HepG2 (cell line): Measurements from ENCODE around the gene ANKRD27. TPM values are rescaled to one million over a fixed set of nuclear protein-coding genes. Genes with fewer than 3 reads are reported as not detected.
A peak's percentile ranks its signal among the peaks of the same experiment; 100 is the strongest.

Experiments used
- ATAD3A ChIP-seq: sonication (generic); formaldehyde crosslinking; IDR thresholded peaks from 2 replicates; pipeline ENCODE4 v1.4.0; 2020; ENCODE audit warnings: missing genetic modification reagents
- ATF3 ChIP-seq: sonication (generic); formaldehyde crosslinking; IDR thresholded peaks from 2 replicates; pipeline ENCODE4 v1.4.0; 2020; ENCODE audit warnings: missing genetic modification reagents
- FOXP1 ChIP-seq, 2 experiments: fragments of 450-650 bp in 1 of 2; IDR thresholded peaks; 2 replicates each; pipeline ENCODE4 v1.6.1; 2017 to 2018; ENCODE audit warnings: antibody characterized with exemption in 1 of 2
- KDM4B ChIP-seq: sonication (generic); formaldehyde crosslinking; IDR thresholded peaks from 2 replicates; pipeline ENCODE4 v1.4.0; 2020; ENCODE audit warnings: missing genetic modification reagents
- MAFF ChIP-seq: IDR thresholded peaks from 2 replicates; pipeline ENCODE4 v1.6.1; 2011; ENCODE audit warnings: low read depth, low read length, improper control_type of control experiment
- NCOA5 ChIP-seq: sonication (generic); formaldehyde crosslinking; IDR thresholded peaks from 2 replicates; pipeline ENCODE4 v1.4.0; 2020; ENCODE audit warnings: missing genetic modification reagents
- NPAS2 ChIP-seq: sonication (generic); formaldehyde crosslinking; IDR thresholded peaks from 2 replicates; pipeline ENCODE4 v1.8.0; 2022; ENCODE audit warnings: mild to moderate bottlenecking, missing genetic modification reagents, borderline replicate concordance
- NR0B2 ChIP-seq: sonication (generic); formaldehyde crosslinking; IDR thresholded peaks from 2 replicates; pipeline ENCODE4 v1.4.0; 2020; ENCODE audit warnings: mild to moderate bottlenecking, missing genetic modification reagents
- SALL2 ChIP-seq: sonication (generic); formaldehyde crosslinking; IDR thresholded peaks from 2 replicates; pipeline ENCODE4 v1.8.1; 2023; ENCODE audit warnings: mild to moderate bottlenecking, missing genetic modification reagents, inconsistent platforms
- SCMH1 ChIP-seq: sonication (generic); formaldehyde crosslinking; IDR thresholded peaks from 2 replicates; pipeline ENCODE4 v1.9.0; 2021; ENCODE audit warnings: missing genetic modification reagents, mild to moderate bottlenecking, borderline replicate concordance
- SIN3A ChIP-seq: IDR thresholded peaks from 2 replicates; pipeline ENCODE4 v1.6.1; 2011; ENCODE audit warnings: low read depth, mild to moderate bottlenecking, control low read depth, low read length, borderline replicate concordance
- SSRP1 ChIP-seq: IDR thresholded peaks from 2 replicates; pipeline ENCODE4 v1.6.1; 2016; ENCODE audit warnings: control low read depth
- TSC22D2 ChIP-seq: sonication (generic); formaldehyde crosslinking; IDR thresholded peaks from 2 replicates; pipeline ENCODE4 v1.5.1; 2020; ENCODE audit warnings: missing genetic modification reagents, mild to moderate bottlenecking, borderline replicate concordance
- ZFP36 ChIP-seq: fragments of 150-350 bp; IDR thresholded peaks from 2 replicates; pipeline ENCODE4 v1.6.1; 2018; ENCODE audit warnings: borderline replicate concordance, low read length, low read depth; ENCODE audit not compliant: partially characterized antibody
- ZFP36L1 ChIP-seq: sonication (generic); formaldehyde crosslinking; IDR thresholded peaks from 2 replicates; pipeline ENCODE4 v1.8.0; 2022; ENCODE audit warnings: mild to moderate bottlenecking, missing genetic modification reagents, moderate library complexity
- ZNF446 ChIP-seq: sonication (generic); formaldehyde crosslinking; IDR thresholded peaks from 2 replicates; pipeline ENCODE4 v1.5.0; 2020; ENCODE audit warnings: mild to moderate bottlenecking, missing genetic modification reagents
- ZNF484 ChIP-seq: sonication (generic); formaldehyde crosslinking; IDR thresholded peaks from 2 replicates; pipeline ENCODE4 v1.5.1; 2020; ENCODE audit warnings: mild to moderate bottlenecking, low read depth, missing genetic modification reagents, borderline replicate concordance
- ZNF577 ChIP-seq: sonication (generic); formaldehyde crosslinking; IDR thresholded peaks from 2 replicates; pipeline ENCODE4 v1.4.0; 2020; ENCODE audit warnings: mild to moderate bottlenecking, low read depth, missing genetic modification reagents, borderline replicate concordance
- ZNF747 ChIP-seq: sonication (generic); formaldehyde crosslinking; IDR thresholded peaks from 2 replicates; pipeline ENCODE4 v1.8.1; 2023; ENCODE audit warnings: missing genetic modification reagents, mild to moderate bottlenecking, borderline replicate concordance
- polyA plus RNA-seq, 8 experiments: library from polyadenylated mRNA; depleted of rRNA in 3 of 8; stranded (reverse) in 7 of 8; unstranded in 1 of 8; fragments of >200 nt; fragmentation: Illumina TruSeq in 4 of 8; extraction: Trizol in 4 of 8; gene quantifications; 2 replicates each; pipeline versions ENCODE4 v1.2.1 to v1.2.3, GENCODE V29; 2011 to 2016; ENCODE audit warnings: low read depth in 4 of 8, missing spikeins in 1 of 8, mixed read lengths in 1 of 8; ENCODE audit not compliant: insufficient read depth in 1 of 8
- total RNA-seq, 5 experiments: library from RNA; depleted of rRNA; stranded (reverse); fragments of >200 nt; fragmentation: Illumina TruSeq; extraction: Trizol; gene quantifications; 2 replicates each; pipeline ENCODE4 v1.2.3, GENCODE V29; 2016; ENCODE audit warnings: low read depth in 1 of 5
- TF ChIP-seq, protein P1 (sequence below): sonication (generic); formaldehyde crosslinking; IDR thresholded peaks from 2 replicates; pipeline ENCODE4 v1.4.0; 2020; ENCODE audit warnings: mild to moderate bottlenecking, missing genetic modification reagents
- TF ChIP-seq, protein P2 (sequence below): sonication (generic); formaldehyde crosslinking; IDR thresholded peaks from 2 replicates; pipeline ENCODE4 v1.5.0; 2020; ENCODE audit warnings: missing genetic modification reagents, mild to moderate bottlenecking, borderline replicate concordance

The ANKRD27 gene
- total and polyA plus RNA-seq, 2 of the 13 experiments (the other 11 are each of a cell fraction or from before 2014, with no cell fraction given): 22.2 to 23.7 TPM

DNA sequence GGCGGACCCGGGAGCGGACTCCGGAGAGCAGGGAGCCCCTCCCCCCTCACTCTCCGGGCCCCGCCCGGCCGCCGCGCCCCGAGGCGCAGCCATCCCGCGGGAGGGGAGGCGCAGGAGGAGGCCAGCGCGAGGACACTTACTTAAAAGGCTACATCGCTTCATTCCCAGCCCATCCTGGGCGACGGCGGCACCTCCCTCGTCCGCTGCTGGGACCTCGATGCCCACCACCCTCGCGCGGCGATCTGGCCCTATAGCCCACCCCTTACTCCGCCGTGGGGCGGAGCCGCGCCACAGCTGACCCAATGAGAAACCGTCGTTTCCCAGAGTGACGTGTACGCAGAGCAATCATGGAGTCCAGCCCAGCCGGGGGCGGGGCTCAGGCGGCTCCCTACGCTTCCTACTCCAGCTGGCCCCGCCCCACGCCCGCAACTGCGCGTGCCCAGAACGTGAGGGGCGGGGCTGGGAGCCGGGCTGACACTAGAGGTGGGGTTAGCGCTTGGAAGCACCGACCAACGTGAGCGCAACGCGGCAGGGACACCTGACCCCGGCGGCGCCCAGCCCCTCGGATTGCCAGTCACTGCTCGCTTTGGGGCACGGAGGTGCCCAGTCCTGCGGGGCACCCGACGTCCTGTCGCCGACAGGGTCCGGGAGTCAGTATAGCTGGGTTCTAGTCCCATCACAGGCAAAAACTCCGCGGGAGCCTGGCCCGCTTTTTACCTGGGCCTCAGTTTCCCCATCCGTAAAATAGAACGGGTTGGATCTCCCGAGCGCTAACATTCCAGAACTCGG, at the start of gene ANKRD27 (continued):
- no peak for TF ChIP-seq ZNF577 (CRISPR knock-in tag)
- TF ChIP-seq ZNF446 (CRISPR knock-in tag): peak; percentile 46; the same call in 1 of the 2 replicates
- TF ChIP-seq NPAS2 (CRISPR knock-in tag): no peak
- no peak for TF ChIP-seq ATAD3A (CRISPR knock-in tag)
- TF ChIP-seq KDM4B: no peak
- no peak for TF ChIP-seq TSC22D2 (CRISPR knock-in tag)
- TF ChIP-seq SALL2 (CRISPR knock-in tag): no peak; the same call in 1 of the 2 replicates
- no peak for TF ChIP-seq FOXP1 (IDR thresholded peaks at IDR 0.05)
- no peak for TF ChIP-seq FOXP1 (CRISPR knock-in tag; IDR thresholded peaks at IDR 0.05)
- no peak for TF ChIP-seq ZFP36
- TF ChIP-seq NR0B2 (CRISPR knock-in tag): 0 out of 2 replicates have a peak, but pooled peaks have one; percentile 4
- no peak; the same call in 1 of the 2 replicates for TF ChIP-seq SIN3A
- TF ChIP-seq, protein P1, sequence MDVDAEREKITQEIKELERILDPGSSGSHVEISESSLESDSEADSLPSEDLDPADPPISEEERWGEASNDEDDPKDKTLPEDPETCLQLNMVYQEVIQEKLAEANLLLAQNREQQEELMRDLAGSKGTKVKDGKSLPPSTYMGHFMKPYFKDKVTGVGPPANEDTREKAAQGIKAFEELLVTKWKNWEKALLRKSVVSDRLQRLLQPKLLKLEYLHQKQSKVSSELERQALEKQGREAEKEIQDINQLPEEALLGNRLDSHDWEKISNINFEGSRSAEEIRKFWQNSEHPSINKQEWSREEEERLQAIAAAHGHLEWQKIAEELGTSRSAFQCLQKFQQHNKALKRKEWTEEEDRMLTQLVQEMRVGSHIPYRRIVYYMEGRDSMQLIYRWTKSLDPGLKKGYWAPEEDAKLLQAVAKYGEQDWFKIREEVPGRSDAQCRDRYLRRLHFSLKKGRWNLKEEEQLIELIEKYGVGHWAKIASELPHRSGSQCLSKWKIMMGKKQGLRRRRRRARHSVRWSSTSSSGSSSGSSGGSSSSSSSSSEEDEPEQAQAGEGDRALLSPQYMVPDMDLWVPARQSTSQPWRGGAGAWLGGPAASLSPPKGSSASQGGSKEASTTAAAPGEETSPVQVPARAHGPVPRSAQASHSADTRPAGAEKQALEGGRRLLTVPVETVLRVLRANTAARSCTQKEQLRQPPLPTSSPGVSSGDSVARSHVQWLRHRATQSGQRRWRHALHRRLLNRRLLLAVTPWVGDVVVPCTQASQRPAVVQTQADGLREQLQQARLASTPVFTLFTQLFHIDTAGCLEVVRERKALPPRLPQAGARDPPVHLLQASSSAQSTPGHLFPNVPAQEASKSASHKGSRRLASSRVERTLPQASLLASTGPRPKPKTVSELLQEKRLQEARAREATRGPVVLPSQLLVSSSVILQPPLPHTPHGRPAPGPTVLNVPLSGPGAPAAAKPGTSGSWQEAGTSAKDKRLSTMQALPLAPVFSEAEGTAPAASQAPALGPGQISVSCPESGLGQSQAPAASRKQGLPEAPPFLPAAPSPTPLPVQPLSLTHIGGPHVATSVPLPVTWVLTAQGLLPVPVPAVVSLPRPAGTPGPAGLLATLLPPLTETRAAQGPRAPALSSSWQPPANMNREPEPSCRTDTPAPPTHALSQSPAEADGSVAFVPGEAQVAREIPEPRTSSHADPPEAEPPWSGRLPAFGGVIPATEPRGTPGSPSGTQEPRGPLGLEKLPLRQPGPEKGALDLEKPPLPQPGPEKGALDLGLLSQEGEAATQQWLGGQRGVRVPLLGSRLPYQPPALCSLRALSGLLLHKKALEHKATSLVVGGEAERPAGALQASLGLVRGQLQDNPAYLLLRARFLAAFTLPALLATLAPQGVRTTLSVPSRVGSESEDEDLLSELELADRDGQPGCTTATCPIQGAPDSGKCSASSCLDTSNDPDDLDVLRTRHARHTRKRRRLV (CRISPR knock-in tag): 0 out of 2 replicates have a peak, but pooled peaks have one; percentile 3
- TF ChIP-seq ATF3 (CRISPR knock-in tag): no peak
- TF ChIP-seq ZFP36L1 (CRISPR knock-in tag): 0 out of 2 replicates have a peak, but pooled peaks have one; percentile 6
- no peak for TF ChIP-seq NCOA5 (CRISPR knock-in tag)
- TF ChIP-seq, protein P2, sequence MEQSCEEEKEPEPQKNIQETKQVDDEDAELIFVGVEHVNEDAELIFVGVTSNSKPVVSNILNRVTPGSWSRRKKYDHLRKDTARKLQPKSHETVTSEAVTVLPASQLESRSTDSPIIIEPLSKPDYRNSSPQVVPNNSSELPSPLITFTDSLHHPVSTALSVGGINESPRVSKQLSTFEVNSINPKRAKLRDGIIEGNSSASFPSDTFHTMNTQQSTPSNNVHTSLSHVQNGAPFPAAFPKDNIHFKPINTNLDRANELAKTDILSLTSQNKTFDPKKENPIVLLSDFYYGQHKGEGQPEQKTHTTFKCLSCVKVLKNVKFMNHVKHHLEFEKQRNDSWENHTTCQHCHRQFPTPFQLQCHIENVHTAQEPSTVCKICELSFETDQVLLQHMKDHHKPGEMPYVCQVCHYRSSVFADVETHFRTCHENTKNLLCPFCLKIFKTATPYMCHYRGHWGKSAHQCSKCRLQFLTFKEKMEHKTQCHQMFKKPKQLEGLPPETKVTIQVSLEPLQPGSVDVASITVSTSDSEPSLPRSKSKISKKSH (CRISPR knock-in tag): peak; percentile 18; the same call in 1 of the 2 replicates
- no peak for TF ChIP-seq MAFF
- TF ChIP-seq SSRP1: no peak
- TF ChIP-seq ZNF747: 0 out of 2 replicates have a peak, but pooled peaks have one; percentile 3
- TF ChIP-seq SCMH1 (CRISPR knock-in tag): no peak
- no peak for TF ChIP-seq ZNF484 (CRISPR knock-in tag)
